GM18517 (cell line): Measurements from ENCODE around the gene REM1.
"Not testable (repeated sequence)": the region's sequence is repeated elsewhere in the genome, so short reads cannot be mapped to it uniquely, and the experiment has no call there.

Source experiments
- ATAC-seq: cut with Tn5 transposase; IDR thresholded peaks from one replicate; pipeline ENCODE4 v1.9.1; 2021; ENCODE audit warnings: mild to moderate bottlenecking, moderate library complexity; ENCODE audit not compliant: unreplicated experiment

REM1 gene, protein sequence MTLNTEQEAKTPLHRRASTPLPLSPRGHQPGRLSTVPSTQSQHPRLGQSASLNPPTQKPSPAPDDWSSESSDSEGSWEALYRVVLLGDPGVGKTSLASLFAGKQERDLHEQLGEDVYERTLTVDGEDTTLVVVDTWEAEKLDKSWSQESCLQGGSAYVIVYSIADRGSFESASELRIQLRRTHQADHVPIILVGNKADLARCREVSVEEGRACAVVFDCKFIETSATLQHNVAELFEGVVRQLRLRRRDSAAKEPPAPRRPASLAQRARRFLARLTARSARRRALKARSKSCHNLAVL

GRCh38 chr20:31474758-31475427, at the start of gene REM1, which contains the start of gene DEFB124:
Gene REM1, plus strand, starts transcription at chr20:31475288. Its CDS starts 1,158 bp downstream, at chr20:31476446.
Gene DEFB124, minus strand, starts transcription at chr20:31475127. Its CDS starts 2,114 bp downstream, at chr20:31473013.
- ATAC-seq = no peak

DNA sequence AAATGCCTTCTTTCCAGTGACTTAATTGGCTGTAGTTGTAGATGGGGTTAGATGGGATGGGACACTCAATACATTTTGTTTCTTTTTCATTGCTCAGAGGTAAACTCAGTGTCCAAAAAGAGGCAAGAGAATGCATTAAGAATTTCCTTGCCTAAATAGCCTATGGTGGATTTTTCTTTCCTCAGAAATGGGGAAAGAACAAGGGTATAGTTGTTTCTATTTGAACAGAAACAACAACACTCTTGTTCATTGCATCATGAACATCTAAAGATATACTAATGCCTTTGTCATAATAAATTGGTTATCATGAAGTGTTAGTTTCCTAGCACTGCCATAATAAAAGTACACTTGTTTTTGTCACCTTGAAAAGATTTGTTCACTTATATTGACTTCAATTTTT, 49.3 kb upstream of the REM1 start:
- ATAC-seq = no peak

DNA sequence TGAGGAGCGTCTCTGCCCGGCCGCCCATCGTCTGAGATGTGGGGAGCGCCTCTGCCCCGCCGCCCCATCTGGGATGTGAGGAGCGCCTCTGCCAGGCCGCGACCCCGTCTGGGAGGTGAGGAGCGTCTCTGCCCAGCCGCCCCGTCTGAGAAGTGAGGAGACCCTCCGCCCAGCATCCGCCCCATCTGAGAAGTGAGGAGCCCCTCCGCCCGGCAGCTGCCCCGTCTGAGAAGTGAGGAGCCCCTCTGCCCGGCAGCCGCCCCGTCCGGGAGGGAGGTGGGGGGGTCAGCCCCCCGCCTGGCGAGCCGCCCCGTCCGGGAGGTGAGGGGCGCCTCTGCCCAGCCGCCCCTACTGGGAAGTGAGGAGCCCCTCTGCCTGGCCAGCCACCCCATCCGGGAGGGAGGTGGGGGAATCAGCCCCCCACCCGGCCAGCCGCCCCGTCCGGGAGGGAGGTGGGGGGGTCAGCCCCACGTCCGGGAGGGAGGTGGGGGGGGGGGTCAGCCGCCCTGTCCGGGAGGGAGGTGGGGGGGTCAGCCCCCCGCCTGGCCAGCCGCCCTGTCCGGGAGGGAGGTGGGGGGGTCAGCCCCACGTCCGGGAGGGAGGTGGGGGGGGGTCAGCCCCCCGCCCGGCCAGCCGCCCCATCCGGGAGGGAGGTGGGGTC, 48.1 kb upstream of the REM1 start:
- ATAC-seq = not testable (repeated sequence)

GRCh38 chr20:31427576-31427975, 47.5 kb upstream of the REM1 start:
- ATAC-seq = not testable (repeated sequence)

- no peak for ATAC-seq
Observed at GRCh38 chr20:31430568-31431115, 44.4 kb upstream of the REM1 start.

DNA sequence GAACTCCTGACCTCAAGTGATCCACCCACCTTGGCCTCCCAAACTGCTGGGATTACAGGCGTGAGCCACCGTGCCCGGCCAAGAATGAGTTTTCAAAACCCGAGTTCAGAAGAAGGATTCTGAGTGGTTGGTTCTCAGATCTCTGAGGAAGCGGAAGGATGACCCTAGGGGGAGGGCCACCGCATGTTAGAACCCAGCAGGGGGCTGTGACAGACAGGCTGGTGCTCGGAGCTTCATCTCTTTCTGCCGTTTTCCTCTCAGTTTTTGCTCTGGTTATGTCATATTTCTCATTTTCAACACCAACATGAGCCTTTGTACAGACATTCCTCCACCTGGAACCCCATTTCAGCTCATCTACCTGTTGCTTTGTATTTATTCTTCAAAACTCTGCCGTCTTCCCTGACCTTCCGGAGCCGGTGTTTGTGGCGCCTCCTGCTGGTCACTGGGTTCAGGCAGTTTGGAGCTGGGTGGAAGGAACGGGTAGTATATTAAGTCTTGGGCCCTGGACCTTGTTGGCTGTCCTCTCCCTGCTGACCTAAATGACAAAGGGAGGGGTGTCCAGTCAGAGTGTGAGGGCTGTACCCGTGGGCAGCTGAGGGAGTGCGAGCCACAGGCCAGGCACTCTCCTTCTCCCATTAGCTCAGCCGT, 35.0 kb upstream of the REM1 start, which contains the start of gene DEFB123:
Gene DEFB123 (plus strand): TSS at position 621 of the 648 bp plus-strand sequence. CDS start 67 bp downstream, outside the sequence.
- no peak for ATAC-seq

DNA sequence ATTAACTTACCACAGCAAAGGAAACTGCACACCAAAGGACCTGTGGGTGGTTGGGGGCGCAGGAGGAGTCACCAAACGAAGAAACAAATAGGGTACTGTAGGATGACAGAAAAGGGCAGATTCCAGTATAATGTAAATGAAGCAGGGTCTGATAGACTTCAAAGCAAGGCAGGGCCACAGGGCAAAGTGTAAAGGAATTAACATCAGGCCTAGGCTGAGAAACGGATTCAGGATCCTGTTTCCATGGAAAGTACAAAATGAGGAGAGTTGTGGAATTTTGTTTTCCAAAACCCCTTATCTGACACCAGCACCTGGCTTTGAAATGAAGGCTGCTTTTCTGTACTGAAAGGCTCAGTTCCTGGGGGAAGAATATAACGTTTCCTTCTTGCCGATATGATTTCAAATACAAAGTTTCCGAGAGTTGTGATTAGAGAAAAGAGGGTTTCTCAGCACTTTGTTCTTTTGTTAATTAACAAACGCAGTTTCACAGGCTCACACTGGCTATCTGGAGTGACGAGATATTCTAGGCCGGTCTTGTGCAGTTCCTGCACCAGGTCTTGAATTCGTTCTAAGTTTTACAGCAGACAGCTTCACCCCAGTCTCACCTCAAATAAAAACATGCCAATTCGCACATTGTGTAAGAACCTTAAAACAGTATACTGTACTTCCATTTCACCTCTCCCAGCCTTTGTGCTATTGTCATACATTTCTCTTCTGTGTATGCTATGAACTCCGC, 28.8 kb upstream of the REM1 start:
- no peak for ATAC-seq

DNA sequence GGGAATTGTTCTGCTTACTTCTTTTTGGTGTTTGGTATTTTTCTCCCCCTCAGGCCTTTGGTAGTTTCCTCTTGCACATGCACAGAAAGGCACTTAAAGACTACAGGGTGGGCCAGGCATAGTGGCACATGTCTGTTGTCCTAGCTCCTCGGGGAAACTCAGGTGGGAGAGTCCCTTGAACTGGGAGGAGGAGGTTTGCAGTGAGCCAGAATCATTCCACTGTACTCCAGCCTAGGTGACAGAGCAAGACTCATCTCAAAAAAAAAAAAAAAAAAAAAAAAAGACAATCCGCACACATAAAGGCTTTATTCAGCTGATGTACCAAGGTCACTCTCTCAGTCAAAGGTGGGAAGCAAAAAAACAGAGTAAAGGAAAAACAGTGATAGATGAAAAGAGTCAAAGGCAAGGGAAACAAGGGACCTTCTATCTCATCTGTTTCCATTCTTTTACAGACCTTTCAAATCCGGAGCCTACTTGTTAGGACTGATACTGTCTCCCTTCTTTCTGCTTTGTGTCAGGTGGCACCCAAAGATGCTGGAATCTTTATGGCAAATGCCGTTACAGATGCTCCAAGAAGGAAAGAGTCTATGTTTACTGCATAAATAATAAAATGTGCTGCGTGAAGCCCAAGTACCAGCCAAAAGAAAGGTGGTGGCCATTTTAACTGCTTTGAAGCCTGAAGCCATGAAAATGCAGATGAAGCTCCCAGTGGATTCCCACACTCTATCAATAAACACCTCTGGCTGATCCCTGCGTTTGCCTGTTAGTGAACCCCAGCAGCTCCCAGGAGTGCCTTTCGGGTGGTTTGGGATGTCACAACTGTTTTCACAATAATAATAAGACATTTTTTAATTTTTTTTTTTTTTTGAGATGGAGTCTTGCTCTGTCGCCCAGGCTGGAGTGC, 25.3 kb upstream of the REM1 start:
- no peak for ATAC-seq

GRCh38 chr20:31452575-31452974, 22.5 kb upstream of the REM1 start:
- ATAC-seq = no peak

DNA sequence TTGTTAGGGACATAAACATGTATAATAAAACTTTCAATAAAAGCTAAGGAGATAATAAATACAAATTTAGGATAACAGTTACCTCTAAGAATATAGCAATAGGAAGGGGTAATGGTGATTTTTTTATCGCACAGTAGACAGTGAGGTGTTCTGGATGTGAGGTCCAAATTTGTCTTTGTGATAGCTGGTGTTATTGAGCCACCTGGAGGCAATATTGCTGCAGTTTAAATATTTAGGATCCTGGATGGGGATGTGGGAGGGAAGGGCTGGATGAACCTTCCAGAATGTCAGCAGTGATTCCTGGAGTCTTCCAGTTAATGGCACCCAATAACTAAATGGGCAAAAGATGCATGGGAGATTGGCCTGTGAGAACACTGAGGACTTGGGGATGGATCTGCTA, 20.7 kb upstream of the REM1 start:
- ATAC-seq = no peak

DNA sequence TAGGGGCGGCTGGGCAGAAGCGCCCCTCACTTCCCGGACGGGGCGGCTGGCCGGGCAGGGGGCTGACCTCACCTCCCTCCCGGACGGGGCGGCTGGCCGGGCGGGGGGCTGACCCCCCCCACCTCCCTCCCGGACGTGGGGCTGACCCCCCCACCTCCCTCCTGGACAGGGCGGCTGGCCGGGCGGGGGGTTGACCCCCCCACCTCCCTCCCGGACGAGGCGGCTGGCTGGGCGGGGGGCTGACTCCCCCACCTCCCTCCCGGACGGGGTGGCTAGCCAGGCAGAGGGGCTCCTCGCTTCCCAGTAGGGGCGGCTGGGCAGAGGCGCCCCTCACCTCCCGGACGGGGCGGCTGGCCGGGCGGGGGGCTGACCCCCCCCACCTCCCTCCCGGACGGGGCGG, 4.1 kb upstream of the REM1 start:
- ATAC-seq = not testable (repeated sequence)

DNA sequence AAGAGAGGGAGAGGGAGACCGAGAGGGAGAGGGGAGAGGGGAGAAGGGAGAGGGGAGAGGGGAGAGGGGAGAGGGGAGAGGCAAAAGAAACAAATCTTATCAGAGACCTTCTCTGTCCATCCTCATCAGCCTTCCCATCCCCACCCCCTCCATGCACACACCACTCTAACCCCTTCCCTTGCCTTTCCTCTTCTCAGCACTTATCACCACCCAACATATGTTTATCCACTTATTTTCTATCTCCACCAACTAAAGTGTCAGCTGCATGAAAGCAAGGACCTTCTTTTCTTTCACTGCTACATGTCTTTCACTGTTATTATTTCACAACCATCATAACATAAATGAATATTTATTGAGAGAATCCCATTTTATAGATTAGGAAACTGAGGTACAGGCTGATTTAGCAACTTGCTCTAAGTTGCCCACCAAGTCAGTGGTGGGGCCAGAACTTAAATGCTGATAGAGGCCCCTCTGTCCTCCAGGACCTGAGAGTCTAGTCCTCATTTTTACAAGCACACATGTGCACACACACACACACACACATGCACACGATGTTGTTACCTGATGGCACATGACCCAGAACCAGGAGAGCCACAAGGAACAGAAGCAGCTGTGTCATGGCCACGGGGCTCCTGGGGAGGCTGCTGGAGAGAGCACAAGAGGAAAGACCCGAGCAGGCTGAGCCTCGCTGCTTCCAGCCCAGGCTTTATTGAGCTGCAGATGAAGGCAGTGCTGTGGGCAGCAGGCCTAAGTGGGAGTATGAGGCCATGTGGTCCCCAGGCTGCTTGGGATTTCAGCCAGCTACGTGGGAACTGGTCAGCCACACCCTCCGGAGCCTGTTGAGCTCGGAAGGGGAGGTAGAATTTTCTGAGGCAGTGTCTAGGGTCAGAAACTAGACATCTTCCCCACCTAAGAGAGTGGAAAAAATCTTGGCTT, 2.4 kb upstream of the REM1 start:
- ATAC-seq = no peak

DNA sequence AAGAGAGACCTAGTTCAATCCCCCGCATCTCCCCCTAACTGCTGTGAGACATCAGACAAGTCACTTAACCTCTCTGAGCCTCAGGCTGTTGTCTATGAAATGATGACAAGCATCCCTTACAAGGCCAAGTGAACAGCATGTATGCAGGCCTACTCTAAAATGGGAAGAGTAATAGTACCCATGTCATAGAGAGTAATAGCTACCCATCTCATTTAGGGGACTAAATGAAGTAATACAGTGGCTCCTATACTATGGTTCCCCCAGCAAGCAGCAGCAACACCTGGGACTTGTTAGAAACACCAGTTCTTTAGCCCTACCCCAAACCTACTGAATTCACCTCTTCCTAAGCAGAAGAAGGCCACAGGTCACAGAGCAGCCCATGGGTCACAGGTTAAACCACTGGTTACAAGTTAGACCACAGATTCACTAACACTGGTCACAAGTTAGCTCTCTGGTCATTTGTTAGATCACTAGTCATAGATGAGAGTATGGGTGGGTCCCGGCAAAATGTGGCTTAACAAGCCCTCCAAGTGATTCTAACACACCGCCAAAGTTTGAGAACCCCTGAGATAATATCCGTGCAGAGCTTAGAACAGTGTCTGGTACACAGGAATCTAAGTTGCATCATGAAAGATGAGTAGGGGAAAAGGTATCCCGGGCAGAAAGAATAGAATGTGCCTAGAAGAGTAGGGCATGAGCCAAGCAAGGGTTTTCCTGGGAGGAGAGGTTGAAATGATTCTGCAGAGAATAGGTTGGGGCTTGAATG, 1.6 kb upstream of the REM1 start:
- ATAC-seq = peak; percentile 25

- peak; percentile 70 for ATAC-seq
Observed at GRCh38 chr20:31474097-31474436, 1.0 kb upstream of the REM1 start.

GRCh38 chr20:31475472-31476293, 595 bp downstream of the REM1 start:
- ATAC-seq = no peak

DNA sequence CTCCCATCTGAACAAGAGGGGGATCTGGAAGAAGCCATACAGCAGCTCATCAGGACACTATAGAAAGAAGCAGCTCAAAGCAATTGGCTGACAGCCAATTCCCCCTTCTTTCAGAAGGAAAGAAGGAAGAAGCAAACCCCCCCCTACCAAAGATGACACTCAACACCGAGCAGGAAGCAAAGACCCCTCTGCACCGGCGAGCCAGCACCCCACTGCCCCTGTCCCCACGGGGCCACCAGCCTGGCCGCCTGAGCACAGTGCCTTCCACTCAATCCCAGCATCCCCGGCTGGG, 1.2 kb downstream of the REM1 start:
- no peak for ATAC-seq

DNA sequence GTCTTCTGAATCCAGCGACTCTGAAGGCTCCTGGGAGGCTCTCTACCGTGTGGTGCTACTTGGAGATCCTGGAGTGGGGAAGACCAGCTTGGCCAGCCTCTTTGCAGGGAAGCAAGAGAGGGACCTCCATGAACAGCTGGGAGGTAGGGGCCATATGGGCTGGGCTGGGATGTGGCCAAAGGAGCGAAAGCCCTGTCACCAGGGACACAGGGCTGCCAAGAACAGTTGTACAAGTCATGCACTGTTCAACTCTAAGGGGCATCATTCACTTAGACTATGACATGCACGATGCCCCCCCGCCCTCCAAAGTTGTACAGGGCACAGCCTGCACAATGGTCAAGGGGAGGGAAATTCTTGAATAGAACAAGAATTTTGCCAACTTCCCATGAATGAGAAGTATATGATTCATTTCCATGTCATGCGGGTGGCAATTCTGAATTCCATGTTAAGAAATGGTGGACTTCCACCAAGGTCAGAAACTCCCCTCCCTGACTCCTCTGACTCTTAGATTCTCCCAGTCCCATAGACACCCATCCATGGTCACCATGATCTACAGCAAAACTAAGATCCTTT, 1.6 kb downstream of the REM1 start:
- ATAC-seq = no peak
